ENCODE data around the gene ZC2HC1C.

The ZC2HC1C gene

DNA sequence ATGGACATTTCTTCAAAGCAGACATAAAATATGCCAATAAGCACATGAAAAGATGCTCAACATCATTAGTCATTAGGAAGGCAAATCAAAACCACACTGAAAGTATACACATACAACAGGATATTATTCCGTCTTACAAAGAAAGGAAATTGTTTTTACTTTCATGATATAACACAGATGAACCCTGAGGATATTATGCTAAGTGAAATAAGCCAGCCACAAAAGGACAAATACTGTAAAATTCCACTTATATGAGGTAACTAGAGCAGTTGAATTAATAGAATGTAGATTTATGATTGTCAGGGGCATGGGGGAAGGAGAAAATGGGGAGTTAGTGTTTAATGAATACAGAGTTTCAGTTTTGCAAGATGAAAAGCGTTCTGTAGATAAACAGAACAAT is 9.8 kb upstream of the ZC2HC1C start:
- Histone ChIP-seq H3K4me3 (replicated peaks; ENCODE audit: low read depth, low read length) (no peak overlapping the region), H3K27me3 (replicated peaks; ENCODE audit: control insufficient read depth, insufficient read depth, low read length) (no peaks in the 10 kb centered on the region), H3K36me3 (ENCODE audit: control insufficient read depth, insufficient read depth, low read length) (no peaks in the 10 kb centered on the region)
- DNase-seq (ENCODE audit: extremely low read depth, insufficient read length), result no peak
- TF ChIP-seq, protein P1, sequence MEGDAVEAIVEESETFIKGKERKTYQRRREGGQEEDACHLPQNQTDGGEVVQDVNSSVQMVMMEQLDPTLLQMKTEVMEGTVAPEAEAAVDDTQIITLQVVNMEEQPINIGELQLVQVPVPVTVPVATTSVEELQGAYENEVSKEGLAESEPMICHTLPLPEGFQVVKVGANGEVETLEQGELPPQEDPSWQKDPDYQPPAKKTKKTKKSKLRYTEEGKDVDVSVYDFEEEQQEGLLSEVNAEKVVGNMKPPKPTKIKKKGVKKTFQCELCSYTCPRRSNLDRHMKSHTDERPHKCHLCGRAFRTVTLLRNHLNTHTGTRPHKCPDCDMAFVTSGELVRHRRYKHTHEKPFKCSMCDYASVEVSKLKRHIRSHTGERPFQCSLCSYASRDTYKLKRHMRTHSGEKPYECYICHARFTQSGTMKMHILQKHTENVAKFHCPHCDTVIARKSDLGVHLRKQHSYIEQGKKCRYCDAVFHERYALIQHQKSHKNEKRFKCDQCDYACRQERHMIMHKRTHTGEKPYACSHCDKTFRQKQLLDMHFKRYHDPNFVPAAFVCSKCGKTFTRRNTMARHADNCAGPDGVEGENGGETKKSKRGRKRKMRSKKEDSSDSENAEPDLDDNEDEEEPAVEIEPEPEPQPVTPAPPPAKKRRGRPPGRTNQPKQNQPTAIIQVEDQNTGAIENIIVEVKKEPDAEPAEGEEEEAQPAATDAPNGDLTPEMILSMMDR (IDR thresholded peaks at IDR 0.05; ENCODE audit: insufficient read depth, low read length, poor library complexity, severe bottlenecking), result no peak

DNA sequence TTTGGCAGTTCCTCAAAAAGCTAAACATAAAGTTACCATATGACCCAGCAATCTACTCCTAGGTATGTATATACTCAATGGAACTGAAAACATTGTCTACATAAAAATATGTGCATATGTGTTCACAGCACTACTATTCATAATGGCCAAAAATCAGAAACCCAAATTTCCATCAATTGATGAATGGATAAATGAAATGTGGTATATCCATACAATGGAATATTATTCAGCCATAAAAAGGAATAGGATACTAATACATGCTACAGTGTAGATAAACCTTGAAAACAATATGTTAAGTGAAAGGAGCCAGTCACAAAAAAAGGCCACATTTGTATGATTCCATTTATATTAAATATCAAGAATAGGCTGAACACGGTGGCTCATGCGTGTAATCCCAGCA is 9.0 kb upstream of the ZC2HC1C start:
- Histone ChIP-seq H3K36me3 (ENCODE audit: control insufficient read depth, insufficient read depth, low read length) (no peaks in the 10 kb centered on the region), H3K4me3 (replicated peaks; ENCODE audit: low read depth, low read length) (no peak overlapping the region), H3K27me3 (replicated peaks; ENCODE audit: control insufficient read depth, insufficient read depth, low read length) (no peaks in the 10 kb centered on the region)
- no peak for DNase-seq (ENCODE audit: extremely low read depth, insufficient read length)
- TF ChIP-seq, protein P1 (IDR thresholded peaks at IDR 0.05; ENCODE audit: insufficient read depth, low read length, poor library complexity, severe bottlenecking), result no peak

DNA sequence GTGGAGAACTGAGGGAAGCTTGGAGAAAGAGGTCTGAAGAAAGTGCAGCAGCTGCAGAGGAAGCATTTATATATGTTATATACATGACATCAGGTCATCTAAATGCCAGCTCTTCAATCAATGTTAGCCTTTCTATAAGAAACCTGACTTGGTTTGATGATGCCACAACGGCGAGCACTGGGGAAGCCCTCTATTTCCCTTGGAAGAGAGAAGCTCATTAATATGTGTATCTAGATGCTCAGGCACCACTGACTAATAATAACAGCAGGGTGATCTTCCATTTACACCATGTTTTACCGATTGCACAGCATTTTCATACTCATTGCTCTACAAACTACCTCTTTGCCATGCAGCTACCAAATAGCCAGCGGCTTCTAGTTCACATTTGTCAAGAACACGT is 6.4 kb upstream of the ZC2HC1C start:
- no peak for DNase-seq (ENCODE audit: extremely low read depth, insufficient read length)
- Histone ChIP-seq H3K27me3 (replicated peaks; ENCODE audit: control insufficient read depth, insufficient read depth, low read length) (no peaks in the 10 kb centered on the region), H3K36me3 (ENCODE audit: control insufficient read depth, insufficient read depth, low read length) (no peaks in the 10 kb centered on the region), H3K4me3 (replicated peaks; ENCODE audit: low read depth, low read length) (peak overlapping the region; percentile 82)
- TF ChIP-seq, protein P1 (IDR thresholded peaks at IDR 0.05; ENCODE audit: insufficient read depth, low read length, poor library complexity, severe bottlenecking), result no peak

DNA sequence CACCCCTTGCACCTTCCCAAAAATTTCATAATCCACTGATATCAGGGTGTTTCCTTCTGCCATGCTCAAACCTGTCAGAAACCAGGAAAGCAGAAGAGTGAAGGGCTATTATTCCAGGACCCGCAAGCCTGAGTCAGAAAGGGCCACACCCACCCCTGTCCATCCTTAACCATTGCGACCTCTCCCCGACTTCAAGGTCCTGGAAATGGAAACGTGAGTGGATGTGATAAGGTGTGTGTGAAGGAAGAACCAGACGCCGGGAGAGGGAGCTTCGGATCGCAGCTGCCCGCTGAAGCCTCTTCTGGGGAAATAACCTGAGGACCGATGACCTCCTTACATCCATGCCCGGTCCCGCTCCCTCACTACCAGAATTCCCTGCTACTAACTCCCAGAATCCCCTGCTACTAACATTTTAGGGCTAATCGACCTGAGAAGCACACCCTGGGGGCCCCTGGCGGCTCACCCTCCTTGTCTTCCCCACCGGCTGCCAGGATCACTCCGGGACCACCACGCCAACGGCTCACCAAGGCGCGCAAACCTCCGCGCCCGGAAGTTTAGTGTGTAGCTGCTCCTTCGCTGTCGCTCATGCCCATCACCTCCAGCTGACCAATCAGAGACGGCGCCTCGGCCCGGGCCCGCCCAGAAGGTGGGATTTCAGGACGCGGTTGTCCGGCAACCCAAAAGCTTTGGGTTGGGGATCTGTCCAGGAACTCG is 5.8 kb upstream of the ZC2HC1C start, which contains the start of gene ACYP1:
TSS of gene ACYP1 (minus strand) at position 534 of the 714 bp plus-strand sequence. CDS start at position 63, 471 bp downstream.
- Histone ChIP-seq H3K36me3 (ENCODE audit: control insufficient read depth, insufficient read depth, low read length) (no peaks in the 10 kb centered on the region), H3K27me3 (replicated peaks; ENCODE audit: control insufficient read depth, insufficient read depth, low read length) (no peaks in the 10 kb centered on the region), H3K4me3 (replicated peaks; ENCODE audit: low read depth, low read length) (peak within 1 kb of the TSS; percentile 82)
- peak; percentile 94 for DNase-seq (ENCODE audit: extremely low read depth, insufficient read length)
- TF ChIP-seq, protein P1 (IDR thresholded peaks at IDR 0.05; ENCODE audit: insufficient read depth, low read length, poor library complexity, severe bottlenecking), result no peak

DNA sequence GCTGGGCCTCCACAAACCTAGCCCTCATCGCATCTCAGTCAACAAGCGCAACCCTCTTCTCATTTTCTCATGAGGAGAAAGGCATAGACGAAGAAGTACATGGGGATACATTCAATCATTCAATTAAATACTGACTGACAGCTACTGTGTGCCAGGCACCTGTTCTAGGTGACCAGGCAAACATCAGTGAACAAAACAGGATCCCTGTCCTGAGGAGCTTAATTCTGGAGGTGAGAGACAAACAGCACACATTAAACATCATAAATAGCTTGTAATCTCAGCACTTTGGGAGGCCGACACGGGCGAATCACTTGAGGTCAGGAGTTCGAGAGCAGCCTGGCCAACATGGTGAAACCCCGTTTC is 5.3 kb upstream of the ZC2HC1C start:
- Histone ChIP-seq H3K4me3 (replicated peaks; ENCODE audit: low read depth, low read length) (peak overlapping the region; percentile 82), H3K27me3 (replicated peaks; ENCODE audit: control insufficient read depth, insufficient read depth, low read length) (no peaks in the 10 kb centered on the region), H3K36me3 (ENCODE audit: control insufficient read depth, insufficient read depth, low read length) (no peaks in the 10 kb centered on the region)
- no peak for DNase-seq (ENCODE audit: extremely low read depth, insufficient read length)
- TF ChIP-seq, protein P1 (IDR thresholded peaks at IDR 0.05; ENCODE audit: insufficient read depth, low read length, poor library complexity, severe bottlenecking), result no peak

Data from GM06990 (cell line).